Esophagus squamous epithelium (tissue), 4 donors: Measurements from ENCODE around the gene ZEB1.

ENCODE experiments used
- CTCF ChIP-seq, 6 experiments: fragments of 450-650 bp in 4 of 6; fragments of 200-600 bp in 2 of 6; sonication (generic) in 2 of 6; IDR thresholded peaks; one replicate each; pipeline ENCODE4 v1.5.1; 2016 to 2019; ENCODE audit warnings: antibody characterized with exemption in 6 of 6, mild to moderate bottlenecking in 4 of 6, moderate library complexity in 4 of 6
- POLR2A ChIP-seq, 4 donors: fragments of 450-650 bp; IDR thresholded peaks; one replicate each; pipeline ENCODE4 v1.6.1; 2017; ENCODE audit warnings: antibody characterized with exemption in 4 of 4, mild to moderate bottlenecking in 4 of 4, moderate library complexity in 3 of 4

- no peak for TF ChIP-seq CTCF (IDR thresholded peaks at IDR 0.05)
- no peak for TF ChIP-seq POLR2A (IDR thresholded peaks at IDR 0.05)
These were observed 44.7 kb upstream of the ZEB1 start for GRCh38 chr10:31274310-31274709.
